Sciatic nerve (tissue), 2 donors: Measurements from ENCODE around the gene STARD7. TPM values are rescaled to one million over a fixed set of nuclear protein-coding genes. Genes with fewer than 3 reads are reported as not detected.
A peak's percentile ranks its signal among the peaks of the same experiment; 100 is the strongest.
"Not testable (repeated sequence)": the region's sequence is repeated elsewhere in the genome, so short reads cannot be mapped to it uniquely, and the experiment has no call there.

Experiments used
- ATAC-seq: fragments of 200-7000 bp; cut with Tn5 transposase; one replicate; pipeline ENCODE4 v1.9.1; 2020; ENCODE audit warnings: mild to moderate bottlenecking, moderate library complexity
- DNase-seq: peaks from one replicate; pipeline ENCODE4 v3.0.0-alpha.2; 2020; ENCODE audit warnings: low spot score
- intact Hi-C: fragments of 100-400 bp; cut with DNase I; formaldehyde crosslinking; loops from one replicate; pipeline ENCODE4 v1.14.2; 2022
- total RNA-seq: library from RNA; stranded (reverse); fragmentation: NEBNext Ultra II Directional; extraction: Animal tissue kit (Norgen Biotek cat#: 25700); gene quantifications from one replicate; pipeline ENCODE4 v1.2.1, GENCODE V29; 2021
- donor health status: DM: no; HTN: no; CAD: no.
- donor health status: DM: no; HTN: no; CAD: no.

Gene STARD7
- total RNA-seq, 1 donor from 2014 or later, result 72.5 TPM

DNA sequence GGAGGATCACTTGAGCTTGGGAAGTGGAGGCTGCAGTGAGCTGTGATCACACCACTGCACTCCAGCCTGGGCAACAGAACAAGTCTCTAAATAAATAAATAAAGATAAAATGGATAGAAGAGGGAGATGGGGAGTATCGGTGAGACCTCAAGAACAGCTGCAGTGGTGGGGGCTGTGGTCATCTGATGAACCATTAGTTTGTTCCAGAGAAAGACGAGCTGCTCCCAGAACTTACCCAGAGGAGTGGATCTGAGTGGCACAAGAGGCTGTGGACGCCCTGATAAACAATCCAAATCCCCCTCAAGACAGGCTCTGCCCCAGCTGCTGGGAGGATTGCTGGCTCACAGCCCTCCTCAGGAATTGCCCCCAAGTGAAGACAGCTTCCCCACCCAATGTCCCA is 30.5 kb upstream of the STARD7 start:
- no peak for ATAC-seq
- intact Hi-C loops, result no loop called here
- DNase-seq, result no peak

DNA sequence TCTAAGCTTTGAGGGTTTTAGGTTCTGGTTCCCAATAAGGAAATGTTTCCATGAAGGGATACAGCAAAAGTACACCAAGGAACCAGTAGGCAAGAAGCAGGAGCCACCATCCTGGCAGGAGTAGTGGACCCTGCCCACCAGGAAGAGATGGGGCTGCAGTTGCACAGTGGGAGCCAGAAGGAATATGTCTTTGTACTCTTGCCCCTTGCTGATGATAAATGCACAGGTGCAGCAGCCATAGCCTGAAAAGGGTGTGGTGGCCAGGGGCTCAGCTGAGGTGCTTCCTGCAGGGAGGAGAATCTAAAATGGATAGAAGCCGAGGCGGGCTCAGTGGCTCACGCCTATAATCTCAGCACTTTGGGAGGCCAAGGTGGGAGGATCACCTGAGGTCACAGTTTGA is 29.6 kb upstream of the STARD7 start:
- intact Hi-C loops, result no loop called here
- ATAC-seq (no peak), DNase-seq (no peak)

DNA sequence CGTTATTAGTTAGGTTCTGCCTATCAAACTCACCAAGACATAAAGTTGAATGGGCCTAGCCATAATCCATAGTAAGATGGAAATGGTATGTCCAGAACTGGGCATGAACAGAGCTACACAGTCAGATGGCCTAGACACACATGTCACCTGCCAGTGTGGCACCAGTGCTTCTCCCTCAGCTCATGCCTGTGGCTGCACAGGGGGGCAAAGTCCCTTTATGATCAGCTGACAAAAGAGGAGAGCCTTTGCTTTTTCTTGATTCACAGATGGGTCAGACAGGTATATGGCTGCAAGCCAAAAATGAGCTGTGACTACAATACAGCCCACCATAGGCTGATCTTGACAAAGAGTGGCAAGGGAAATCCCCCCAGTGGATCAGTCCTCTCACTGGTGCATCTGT is 28.3 kb upstream of the STARD7 start:
- DNase-seq (no peak), ATAC-seq (no peak)
- intact Hi-C loops, result no loop called here

DNA sequence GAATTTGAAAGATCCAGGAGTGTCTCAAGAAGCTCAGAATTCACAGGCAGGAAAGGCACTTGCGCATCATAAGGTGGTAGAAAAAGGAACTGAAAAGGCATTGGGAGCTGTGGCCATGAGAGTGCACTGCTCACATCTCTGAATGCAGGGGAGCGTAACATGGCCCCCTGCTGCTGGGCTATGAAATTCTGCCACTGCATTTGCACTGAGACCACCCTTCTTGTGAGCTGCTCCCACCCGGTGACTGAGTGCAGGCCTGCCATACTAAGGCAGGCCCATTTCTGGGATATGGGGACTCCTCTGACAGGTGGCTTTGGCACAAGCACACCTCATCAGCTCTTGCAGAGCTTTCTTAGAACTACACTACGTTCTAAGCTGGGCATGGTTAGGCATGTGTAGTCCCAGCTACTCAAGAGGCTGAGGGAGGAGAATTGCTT is 25.3 kb upstream of the STARD7 start:
- ATAC-seq, result no peak
- no peak for DNase-seq
- intact Hi-C loops, result no loop called here

DNA sequence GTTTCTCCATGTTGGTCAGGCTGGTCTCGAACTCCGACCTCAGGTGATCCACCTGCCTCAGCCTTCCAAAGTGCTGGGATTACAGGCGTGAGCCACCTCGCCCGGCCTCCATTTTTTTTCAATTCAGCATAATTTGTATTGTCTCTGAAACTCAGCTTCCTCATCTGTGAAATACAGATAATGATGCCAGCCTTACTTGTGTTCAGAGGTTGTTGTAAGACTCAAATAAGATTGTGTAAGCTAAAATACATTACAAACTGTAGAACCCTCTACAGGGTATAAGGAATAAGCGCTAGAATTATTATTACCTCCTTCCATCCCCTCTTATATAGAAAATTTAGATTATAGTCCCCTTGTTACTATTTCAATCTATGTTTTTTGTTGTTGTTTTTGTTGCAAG is 24.8 kb upstream of the STARD7 start:
- intact Hi-C loops, result no loop called here

DNA sequence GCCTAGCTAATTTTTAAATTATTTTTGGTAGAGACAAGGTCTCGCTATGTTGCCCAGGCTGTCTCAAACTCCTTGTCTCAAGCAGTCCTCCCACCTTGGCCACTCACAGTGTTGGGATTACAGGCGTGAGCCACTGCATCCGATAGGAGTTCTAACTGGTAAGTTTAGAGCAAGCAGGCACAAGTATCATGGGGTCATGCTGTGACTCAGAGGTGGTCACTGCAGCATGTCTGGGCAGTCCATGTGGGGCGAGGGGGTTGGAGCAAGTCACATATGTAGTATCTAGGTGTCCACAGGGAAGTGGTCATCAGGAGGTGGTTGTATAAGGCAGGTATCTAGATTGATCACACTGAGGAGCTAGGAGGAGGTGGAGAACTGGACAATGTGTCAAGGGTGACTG is 22.7 kb upstream of the STARD7 start:
- intact Hi-C loops, result no loop called here
- ATAC-seq (no peak), DNase-seq (no peak)

More for the DNA sequence above, 24.8 kb upstream of the STARD7 start:
- DNase-seq, result no peak
- ATAC-seq, result no peak

DNA sequence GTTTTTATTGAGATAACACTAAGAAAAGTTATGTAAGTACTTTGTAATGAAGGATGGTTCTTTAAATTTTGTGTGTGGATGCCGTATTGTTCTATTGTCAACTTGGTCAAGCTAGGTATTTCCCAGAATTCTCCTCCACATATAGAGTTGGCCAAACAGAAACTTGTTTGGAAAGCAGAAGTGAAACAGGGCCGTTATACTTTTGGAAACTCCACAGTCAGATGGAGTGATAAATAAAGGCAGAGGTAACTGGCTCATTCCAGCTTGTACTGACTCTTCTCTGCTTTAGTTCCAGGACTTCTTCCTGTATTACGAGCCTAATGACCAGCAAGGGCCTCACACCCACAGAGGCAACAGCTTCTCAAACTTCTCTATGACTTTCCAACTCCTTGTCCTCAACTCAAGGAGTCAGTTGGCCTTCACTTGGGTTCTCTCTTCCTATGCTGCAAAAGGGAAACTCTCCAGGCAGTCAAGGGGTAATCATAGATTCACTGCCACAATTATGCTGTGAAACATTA is 16.4 kb upstream of the STARD7 start:
- ATAC-seq, result peak; percentile 61
- no peak for DNase-seq
- intact Hi-C loops, result no loop called here

DNA sequence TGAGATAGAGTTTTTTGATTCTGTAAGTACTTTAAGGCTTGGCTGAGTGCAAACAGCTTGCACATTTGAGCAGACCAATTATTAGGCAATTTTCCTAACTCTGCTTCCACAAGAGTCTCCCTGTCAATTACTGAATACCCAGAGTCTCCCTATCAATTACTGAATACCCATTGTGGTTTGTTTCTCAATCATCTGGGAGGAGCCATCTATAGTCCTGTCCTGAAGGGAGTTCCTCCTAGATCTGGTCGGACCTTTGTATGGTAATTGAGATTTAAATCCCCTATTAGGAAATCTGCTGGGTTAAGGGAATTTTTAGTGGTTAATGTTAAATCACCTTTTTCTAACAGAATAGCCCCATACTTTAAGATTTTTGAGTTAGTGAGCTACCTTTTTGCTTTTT is 12.5 kb upstream of the STARD7 start:
- DNase-seq, ATAC-seq, intact Hi-C loops: not testable (repeated sequence)

DNA sequence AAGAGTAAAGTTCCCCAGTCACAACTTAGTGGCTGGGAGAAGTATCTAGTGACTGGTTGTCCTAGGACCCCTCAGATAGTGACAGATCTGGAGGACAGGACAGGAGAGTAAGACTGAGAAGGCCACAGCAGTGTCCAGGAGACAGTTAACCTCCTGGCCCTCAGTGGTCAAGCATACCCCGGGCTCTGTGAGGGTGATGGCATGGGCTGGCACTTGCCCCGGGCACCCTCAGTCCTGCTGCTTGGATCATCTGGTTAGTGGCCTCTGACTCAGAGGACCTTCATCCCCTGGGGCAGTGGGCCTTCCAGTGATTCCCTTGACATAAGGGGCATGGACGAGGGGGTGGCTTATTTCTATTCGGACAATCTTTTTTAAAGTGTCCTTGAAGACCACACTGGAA is 11.3 kb upstream of the STARD7 start:
- DNase-seq, intact Hi-C loops, ATAC-seq: not testable (repeated sequence)

DNA sequence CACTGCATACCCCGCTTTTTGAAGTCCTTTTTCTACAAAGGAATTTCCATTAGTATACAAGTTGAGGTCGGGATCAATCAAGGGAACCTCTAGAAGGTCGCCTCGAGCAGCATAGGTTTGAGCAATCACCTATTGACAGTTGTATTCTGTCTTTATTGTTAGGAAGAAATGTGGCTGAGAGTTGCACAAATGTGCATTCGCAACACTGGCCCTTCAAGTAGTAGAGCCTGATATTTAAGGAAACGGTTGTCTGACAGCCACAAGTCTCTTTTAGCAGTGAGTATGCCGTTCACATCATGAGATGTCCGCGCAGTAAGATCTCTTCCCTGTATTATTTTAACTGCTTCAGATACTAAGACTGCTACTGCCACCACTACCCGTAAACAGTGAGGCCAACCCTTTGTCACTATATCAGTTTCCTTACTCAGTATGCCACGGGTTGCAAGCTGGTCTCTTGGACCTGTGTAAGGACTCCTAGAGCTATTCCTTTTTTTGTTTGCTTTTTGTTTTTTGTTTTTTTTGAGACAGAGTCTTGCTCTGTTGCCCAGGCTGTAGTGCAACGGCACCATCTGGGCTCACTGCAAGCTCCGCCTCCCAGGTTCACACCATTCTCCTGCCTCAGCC is 10.0 kb upstream of the STARD7 start:
- intact Hi-C loops, result no loop called here
- ATAC-seq, result no peak
- DNase-seq, result no peak

DNA sequence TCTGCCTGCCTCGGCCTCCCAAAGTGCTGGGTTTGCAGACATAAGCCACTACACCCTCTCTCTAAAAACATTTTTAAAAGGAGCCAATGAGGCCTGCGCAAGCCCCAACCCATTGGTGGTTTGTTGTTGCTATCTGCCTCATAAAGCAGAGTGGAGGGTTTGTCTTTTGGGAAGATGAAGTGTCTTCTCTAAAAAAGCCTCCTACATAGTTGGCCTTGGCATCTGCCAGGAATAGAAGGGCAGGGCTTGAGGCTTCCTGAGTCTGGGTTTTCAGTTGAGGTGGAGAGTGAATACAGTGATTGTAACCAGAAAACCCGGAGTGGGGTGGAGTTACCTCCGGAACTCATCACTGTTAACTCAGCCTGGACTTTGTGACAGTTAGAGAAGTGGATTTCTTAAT is 5.9 kb upstream of the STARD7 start:
- ATAC-seq (no peak), DNase-seq (no peak)
- intact Hi-C loops, result no loop called here

DNA sequence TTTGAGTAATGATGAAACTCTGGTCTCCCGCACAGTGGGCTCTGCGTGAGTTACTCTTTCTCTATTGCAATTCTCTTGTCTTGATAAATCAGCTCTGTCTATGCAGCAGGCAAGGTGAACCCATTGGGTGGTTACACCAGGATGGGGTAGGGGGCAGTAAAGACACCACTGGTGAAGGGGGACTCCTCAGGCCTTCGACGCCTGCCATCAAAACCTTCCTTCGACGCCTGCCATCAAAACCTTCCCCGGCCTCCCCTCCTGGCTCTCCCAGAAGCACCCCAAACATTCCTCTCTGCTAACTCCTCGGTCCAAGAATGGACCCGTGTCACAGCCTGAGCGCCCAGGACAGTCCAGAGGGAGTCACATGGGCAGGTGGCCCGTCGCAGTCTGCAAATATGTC is 4.8 kb upstream of the STARD7 start:
- ATAC-seq, result no peak
- intact Hi-C loops, result no loop called here
- DNase-seq, result no peak

DNA sequence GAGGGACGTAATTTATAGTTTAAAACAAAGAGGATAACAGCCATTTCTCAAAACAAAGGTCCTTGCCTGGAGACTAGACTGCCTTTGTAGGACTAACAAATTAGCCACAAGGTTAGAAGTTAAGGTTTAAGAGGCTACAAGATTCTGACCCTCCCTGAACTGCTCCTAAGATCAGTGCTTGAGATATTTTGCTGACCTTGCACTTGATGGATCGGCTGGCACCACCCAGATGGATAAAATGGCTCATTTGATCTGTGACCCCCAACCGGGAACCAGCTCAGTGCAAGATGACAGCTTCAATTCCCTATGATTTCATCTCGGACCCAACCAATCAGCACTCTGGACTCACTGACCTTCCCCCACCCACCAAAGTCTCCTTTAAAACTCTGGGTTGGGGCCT is 3.7 kb upstream of the STARD7 start:
- ATAC-seq (no peak), DNase-seq (no peak)
- intact Hi-C loops, result no loop called here

DNA sequence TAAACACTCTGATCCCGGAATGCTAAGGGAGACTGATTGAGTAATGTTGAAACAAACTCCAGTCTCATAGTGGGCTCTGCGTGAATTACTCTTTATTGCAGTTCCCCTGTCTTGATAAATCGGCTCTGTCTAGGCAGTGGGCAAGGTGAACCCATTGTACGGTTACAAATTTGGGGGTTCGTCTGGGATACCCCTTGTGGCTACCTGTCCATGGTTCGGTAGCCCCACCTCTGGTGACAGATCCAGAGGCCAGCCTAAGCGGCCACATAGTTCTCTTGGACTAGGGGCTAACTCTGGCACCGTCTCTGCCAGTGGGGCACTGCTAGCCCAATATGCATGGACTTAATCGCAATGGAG is 1.1 kb upstream of the STARD7 start:
- intact Hi-C loops, result no loop called here

DNA sequence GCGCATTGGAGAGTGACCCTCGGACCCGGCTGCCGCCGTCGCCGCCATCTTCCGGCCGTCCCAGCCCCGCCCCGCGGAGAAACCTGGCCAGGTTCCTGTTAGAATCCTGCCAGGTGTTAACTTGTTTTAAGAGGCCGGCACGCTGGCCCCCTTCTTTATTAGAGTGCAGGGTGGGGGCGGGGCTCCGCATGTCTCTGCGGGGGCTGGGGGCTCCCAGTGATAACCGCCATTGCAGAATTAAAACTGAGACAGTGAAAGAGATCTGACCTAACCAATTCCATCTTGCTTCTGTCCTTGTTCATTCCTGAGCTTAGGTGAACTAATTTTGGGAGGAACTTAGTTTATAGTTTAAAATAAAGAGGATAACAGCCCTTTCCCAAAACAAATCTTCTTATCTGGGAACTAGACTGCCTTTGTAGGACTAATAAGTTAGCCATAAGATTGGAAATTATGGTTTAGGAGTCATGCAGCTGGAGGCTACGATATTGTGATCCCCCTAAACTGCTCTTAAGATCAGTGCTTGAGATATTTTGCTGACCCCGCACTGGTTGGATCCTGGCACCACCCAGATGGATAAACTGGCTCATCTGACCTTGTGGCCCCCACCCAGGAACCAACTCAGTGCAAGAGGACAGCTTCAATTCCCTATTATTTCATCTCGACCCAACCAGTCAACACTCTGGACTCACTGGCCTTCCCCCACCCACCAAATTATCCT is 543 bp upstream of the STARD7 start:
- ATAC-seq (no peak), DNase-seq (no peak)
- intact Hi-C loops, result no loop called here

More for the DNA sequence above, 1.1 kb upstream of the STARD7 start:
- ATAC-seq (no peak), DNase-seq (no peak)

DNA sequence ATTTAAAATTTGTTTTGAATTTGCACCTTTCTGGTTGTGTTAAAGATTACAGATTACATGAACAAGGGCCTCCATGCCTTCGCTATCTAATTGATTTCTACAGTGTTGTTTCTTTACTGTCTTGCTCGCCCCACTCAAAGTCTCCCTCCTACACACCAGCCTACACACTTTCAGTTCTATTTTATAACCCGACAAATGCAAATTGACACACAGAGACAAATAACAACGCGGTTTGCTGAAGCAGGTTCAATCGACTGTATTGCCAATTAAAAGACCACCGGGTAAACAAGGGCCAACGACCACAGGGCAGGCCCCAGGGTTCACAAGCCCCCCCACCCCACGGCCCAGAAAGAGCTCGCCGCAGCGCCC is 869 bp downstream of the STARD7 start:
- intact Hi-C loops, result no loop called here
- ATAC-seq, result no peak
- no peak for DNase-seq

DNA sequence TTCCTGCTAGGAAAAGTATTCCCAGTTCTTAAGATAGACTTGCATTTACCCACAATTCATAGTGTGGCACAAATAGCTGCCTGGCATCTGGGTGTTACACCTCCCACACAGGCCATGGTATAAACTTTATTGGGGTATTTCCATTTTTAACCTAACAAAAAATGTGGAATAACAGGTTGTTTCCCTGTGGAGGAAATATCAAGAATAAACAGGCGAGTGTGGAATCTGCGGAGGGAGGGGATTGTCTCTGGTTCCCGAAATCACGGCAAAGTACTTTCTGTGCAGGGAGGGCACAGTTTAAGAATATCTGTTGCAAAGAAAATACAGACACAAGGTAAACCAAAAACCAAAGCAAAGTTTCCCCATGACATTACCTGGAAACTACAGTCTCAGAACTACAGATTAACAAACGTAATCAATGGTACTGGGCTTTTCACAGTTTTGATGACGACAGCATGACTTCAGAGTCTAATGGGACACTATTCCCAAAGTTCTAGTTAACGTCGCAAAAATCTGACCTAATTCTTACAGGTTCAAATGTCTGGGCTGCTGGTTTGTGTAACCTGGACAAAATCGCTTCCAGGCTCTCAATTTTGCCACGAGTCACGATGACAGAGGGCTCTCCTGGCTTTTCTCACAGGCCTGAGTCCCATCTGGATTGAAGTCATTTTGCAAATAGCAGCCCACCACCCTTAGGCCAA is 1.4 kb downstream of the STARD7 start:
- DNase-seq (no peak), ATAC-seq (no peak)
- intact Hi-C loops, result no loop called here

DNA sequence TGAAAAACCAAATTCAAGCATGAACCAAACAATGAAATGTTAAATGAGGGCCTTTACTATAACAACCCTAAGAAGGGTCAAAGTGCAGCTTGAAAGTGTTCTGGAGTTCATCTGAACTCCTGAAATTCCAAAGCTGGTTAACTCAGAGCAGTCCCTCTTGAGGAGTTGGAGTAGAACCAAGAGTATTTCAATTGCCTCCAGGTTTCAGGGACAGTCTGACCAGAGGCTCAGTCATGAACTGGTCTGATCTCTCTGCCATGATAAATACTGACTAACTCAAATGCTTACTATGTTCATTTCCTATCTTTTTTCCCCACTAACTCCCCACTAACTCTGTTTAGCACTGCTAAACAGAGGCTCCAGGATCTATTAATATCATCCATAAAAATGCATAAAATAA is 2.7 kb downstream of the STARD7 start:
- ATAC-seq, result no peak
- intact Hi-C loops, result no loop called here
- DNase-seq, result no peak

DNA sequence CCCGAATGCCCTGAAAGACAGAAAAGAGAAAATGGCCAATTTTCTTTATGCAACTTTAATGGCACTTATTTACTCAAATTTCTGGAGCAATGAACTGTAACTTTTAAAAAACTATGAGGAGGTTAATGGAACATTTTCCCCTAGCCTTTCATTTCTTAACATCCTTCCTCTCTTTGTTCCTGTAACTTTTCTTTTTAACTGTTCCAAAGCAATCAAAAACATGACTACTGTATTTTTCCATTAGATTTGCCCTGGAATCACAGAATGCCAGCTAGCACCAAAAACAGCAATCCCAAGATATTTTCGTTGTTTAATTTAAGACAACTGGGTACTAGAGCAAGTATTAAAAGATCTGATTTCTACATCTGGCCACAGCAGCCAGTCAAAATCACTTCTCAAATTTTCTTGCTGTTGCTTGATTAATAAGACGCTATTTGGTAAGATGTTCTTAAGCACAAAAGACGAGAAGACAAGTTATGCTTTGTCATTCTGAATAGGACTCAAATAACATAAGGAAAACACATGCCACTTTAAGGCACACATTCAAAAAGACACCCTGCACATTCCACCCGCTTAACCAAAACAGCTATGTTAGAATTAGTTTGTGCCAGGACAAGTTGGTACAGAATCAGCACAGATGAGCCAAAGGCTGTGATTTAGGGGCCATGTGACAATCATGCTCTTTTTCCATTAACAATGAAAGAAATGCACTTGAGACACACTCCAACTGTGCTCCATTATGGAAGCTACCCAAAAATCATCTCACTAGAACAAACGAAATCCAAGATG is 3.6 kb downstream of the STARD7 start:
- ATAC-seq (no peak), DNase-seq (no peak)
- intact Hi-C loops, result no loop called here
